HEK293 (cell line): ENCODE data around the gene TMEM128.

ENCODE experiments used
- CTCF ChIP-seq: fragments of 450-650 bp; formaldehyde crosslinking; IDR thresholded peaks from 2 replicates; pipeline ENCODE4 v1.5.1; 2016; ENCODE audit warnings: missing biosample characterization, missing genetic modification characterization
- OVOL3 ChIP-seq: fragments of 450-650 bp; formaldehyde crosslinking; IDR thresholded peaks from 2 replicates; pipeline ENCODE4 v1.5.1; 2016; ENCODE audit warnings: missing biosample characterization, missing genetic modification characterization

GRCh38 chr4:4225915-4226605, 22.0 kb downstream of the TMEM128 start:
- TF ChIP-seq OVOL3 (tag by site-specific recombination) (no peak), CTCF (tag by site-specific recombination) (no peak)
